ENCODE results near the gene HOXC4.

The HOXC4 gene

DNA sequence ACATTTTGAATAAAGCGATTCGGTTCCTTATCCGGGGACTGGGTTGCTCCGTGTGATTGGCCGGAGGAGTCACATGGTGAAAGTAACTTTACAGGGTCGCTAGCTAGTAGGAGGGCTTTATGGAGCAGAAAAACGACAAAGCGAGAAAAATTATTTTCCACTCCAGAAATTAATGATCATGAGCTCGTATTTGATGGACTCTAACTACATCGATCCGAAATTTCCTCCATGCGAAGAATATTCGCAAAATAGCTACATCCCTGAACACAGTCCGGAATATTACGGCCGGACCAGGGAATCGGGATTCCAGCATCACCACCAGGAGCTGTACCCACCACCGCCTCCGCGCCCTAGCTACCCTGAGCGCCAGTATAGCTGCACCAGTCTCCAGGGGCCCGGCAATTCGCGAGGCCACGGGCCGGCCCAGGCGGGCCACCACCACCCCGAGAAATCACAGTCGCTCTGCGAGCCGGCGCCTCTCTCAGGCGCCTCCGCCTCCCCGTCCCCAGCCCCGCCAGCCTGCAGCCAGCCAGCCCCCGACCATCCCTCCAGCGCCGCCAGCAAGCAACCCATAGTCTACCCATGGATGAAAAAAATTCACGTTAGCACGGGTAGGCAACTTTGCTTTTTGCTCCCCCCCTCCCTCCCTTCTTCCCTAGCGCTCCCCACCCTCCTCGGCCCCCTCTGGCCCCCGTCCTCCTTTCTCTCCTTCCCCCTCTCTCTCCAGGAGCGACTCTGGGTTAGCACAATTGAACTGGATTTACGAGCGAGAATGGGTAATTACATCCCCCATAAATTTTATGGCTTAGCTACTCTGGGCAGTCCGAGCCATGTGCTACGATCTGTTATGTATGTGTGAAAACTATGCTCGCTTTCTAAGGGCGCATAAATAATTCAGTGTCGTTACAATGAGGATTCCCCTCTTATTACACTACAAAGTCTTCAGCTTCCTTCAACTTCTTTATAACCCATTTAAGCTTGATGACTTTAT lies at the start of gene HOXC4:
Gene HOXC4 (plus strand): TSS at position 85 of the 991 bp plus-strand sequence. CDS start 88 bp downstream, at position 173.
- DNase-seq: peak in 1 of 2 experiments; percentile 68

GRCh38 chr12:54004063-54004840 lies 49.4 kb upstream of the HOXC4 start:
- DNase-seq: no peak

DNA sequence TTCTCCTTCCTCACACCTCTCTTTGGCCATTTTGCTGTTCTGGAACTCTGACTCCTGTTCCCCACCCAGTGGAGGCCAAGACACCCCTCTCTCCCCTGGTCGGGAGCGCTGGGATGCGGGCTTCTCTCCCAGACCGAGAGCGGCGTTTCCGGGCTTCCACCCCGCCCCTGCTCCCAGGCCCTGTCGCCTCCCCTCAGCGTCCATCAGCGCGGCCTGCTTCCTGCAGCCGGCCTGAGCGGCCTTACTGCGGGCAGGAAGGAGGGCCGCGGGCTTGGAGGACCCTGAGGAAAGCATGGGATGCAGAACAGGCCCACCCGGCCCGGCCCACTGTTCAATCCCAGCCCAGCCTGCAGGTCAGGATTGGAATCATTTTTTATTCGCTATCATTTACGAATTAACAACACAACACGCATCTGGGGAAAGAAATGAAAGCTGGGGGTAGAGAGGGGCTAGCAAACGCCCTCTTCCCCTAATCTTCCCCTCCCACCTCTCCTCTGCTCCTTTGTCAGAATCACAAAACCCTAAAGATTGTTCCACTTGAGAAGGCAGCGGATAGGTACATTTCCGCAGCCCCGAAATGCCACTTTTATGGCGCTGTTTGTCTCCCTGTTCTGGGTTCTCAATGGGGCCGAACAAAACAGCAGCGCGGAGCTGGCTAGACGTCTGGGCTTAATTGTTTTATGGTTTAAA lies 48.6 kb upstream of the HOXC4 start:
- no peak for DNase-seq

DNA sequence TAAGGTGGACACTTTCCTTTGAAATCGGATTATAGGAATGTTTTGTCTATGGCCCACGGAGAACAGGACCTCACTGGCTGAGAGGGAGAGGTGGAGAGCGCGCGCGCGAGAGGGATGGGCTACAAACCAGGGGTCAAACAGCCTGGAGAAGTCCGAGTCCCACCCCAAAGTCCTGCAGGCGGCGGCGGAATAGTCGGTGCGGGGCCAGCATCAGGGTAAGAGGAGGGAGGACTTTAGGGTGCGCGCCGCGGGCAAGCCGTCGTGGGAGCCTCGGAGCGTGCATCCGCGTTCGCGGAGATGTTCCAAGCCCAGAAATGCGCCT lies 48.1 kb upstream of the HOXC4 start:
- DNase-seq: no peak

DNA sequence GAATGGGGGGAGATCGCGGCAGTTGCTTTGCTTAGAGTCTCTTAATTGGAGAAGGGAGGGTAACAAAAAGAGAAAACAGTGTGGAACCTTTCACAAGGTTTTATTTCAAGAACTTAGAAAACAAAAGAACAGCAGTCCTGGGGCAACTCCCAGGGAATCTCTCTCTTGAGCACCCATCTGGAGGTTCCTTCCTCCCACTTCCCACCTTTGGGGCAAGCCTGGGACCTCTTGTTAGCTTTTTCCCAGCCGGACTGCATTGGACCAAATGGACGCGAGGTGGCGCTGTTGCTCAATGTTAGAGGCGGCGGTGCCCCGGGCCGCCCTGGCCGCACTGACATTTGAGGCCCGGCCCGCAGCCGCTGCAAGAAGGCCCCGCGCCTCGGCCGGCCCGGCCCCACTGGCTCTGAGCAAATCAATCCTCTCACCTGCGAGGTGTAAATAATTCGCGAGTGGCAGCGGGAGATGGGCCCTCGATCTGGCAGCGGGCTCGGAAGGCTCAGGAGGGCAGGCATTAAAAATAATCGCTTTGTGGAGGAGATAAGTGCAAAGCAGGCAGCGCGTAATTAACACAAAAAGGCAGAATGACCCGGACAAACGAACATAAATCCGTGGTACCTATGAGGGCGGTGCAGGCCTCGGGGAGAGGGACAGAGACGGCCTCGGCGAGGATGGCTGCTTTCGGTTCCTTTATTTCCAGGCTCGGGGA lies 47.6 kb upstream of the HOXC4 start:
- DNase-seq: peak; percentile 92 to 97

- no peak for DNase-seq
Measured at GRCh38 chr12:54006559-54007220, 46.9 kb upstream of the HOXC4 start.

GRCh38 chr12:54007538-54008259 lies 45.9 kb upstream of the HOXC4 start:
- DNase-seq: no peak

GRCh38 chr12:54008260-54008552 lies 45.4 kb upstream of the HOXC4 start:
- DNase-seq: no peak

GRCh38 chr12:54009171-54010052 lies 44.2 kb upstream of the HOXC4 start:
- no peak for DNase-seq

DNA sequence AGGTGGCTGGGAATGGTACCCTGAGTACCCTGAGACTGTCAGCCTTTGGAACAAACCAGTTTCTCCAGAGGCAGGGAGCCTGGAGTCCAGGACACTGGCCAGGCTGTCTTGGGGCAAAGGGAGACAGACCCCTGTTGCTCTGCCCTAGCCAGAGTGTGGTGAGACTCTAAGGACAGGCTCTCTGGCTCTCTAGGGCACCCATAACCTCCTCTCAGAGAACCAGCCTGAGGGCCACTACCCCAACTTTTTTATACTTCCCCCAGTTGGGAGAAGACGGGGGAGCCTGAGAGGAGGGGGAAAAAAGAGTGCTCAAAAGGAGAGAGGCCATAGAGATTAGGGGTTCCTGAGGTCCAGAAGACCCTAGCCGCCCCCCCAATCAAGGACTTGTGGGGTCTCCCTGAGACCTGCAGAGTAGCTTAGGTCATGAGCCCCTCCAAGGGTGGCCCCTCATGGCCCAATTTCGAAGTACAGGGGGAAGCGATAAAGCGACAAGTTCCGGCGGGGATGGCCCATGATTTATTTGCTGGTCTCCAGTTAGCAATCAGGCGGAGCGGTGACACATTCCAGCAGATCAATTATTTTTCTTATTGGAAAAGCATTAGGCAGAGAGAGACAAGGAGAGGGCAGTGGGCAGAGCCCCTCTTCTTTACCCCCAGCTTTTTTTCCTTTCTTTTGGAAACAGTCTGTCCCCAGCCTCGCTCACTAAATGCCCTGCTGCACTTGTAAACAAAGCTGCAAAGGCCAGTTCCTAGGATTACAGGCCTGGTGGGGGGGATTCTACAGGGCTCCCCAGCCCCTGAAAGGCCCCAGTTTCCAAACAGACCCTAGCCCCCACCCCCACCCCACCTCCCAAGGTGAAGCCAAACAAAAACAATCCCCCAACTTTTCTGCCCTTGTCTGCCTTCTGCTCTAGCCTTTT lies 43.3 kb upstream of the HOXC4 start:
- no peak for DNase-seq

- no peak for DNase-seq
Measured at GRCh38 chr12:54010972-54011664, 42.5 kb upstream of the HOXC4 start.

DNA sequence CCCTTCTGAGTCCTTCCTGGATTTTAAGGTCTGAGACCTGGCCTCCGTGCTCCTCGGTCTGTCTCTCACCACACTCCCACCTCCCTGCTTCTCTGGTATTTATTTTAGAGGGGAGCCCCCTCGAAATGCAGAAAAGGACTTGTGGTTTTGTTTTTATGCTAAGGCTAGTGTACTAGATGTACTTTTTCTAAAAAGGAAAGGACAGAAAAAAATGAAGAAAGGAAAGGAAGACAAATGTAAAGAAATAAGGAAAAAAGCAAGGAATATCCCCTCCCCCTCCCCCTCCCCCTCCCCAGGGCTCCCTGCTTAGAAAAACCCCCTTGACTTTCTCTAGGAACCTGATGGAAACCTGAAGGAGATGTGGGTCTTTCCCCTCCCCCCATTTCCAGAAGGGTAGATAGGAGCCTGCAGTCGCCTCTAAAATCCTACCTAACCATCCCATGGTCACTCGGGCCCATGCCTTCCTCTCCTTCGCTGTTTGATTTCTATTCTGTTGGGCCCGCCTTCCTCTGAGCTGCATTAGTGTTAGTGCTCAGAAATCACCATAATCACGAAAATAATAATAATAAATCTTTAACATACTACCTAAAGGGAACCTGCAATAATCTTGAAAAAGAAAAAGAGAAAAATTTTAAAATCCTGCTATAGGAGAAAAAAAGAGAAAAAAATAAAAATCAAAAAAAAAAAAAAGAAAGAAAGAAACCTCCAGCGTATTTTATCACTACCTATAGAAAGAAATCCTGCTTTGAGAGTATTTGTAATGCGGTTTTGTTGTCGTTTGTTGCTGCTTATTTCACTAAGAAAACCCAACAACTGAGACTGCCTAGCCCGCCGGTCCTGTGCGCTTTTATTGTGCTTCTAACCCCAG lies 41.7 kb upstream of the HOXC4 start:
- DNase-seq: no peak

GRCh38 chr12:54012631-54013409 lies 40.8 kb upstream of the HOXC4 start:
- DNase-seq: no peak

DNA sequence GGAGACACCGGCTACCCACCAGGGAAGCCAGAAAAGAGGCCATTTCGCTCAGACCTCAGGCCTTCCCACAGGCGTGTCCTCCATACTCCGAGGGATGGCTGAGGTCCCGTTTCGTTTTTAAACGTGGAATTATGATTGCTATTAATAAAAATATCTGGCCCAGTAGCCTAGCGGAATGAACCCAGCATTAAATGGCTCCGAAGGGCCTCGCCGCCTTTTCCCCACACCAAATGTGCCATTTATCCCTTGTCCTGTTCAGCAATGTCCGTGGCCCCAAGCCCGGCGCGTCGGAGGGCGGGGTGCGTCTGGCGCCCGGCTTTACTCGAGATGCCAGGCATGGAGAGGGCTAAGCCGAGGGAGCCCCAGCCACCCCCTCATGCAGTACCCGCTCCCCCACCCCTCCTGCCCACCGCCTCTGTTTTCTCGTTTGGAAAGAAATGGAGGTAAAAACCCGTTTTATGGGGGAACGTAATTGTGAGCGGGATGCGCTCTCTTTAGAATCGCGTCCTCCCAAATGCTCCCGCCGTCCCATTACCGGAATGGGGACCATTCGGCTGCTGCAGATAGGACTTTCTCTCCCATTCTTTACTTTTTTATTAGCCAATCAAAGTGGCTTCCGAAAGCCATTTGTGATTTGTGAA lies 39.1 kb upstream of the HOXC4 start:
- no peak for DNase-seq

- no peak for DNase-seq
Measured at GRCh38 chr12:54015018-54015931, 38.4 kb upstream of the HOXC4 start.
